ENCODE data around the gene NOXA1. TPM values are rescaled to one million over a fixed set of nuclear protein-coding genes. Genes with fewer than 3 reads are reported as not detected.

The NOXA1 gene, protein sequence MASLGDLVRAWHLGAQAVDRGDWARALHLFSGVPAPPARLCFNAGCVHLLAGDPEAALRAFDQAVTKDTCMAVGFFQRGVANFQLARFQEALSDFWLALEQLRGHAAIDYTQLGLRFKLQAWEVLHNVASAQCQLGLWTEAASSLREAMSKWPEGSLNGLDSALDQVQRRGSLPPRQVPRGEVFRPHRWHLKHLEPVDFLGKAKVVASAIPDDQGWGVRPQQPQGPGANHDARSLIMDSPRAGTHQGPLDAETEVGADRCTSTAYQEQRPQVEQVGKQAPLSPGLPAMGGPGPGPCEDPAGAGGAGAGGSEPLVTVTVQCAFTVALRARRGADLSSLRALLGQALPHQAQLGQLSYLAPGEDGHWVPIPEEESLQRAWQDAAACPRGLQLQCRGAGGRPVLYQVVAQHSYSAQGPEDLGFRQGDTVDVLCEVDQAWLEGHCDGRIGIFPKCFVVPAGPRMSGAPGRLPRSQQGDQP
- total RNA-seq (1 to 10 TPM in 3 of 4 donors, under 1 TPM in 1; 0.62 to 5.1 (median 2.5) TPM), polyA plus RNA-seq (1 to 10 TPM in 1 of 3 donors, under 1 TPM in 2; 0.43 to 1.0 (median 0.83) TPM)
- long read RNA-seq, donor 1, partial matches to known transcripts = 4 of 18 reads
- long read RNA-seq, donor 1, other reads (novel, unspliced or antisense) = 14 of 18 reads
- long read RNA-seq, donor 2, partial matches to known transcripts = 2 of 9 reads
- long read RNA-seq, donor 2, other reads (novel, unspliced or antisense) = 7 of 9 reads

DNA sequence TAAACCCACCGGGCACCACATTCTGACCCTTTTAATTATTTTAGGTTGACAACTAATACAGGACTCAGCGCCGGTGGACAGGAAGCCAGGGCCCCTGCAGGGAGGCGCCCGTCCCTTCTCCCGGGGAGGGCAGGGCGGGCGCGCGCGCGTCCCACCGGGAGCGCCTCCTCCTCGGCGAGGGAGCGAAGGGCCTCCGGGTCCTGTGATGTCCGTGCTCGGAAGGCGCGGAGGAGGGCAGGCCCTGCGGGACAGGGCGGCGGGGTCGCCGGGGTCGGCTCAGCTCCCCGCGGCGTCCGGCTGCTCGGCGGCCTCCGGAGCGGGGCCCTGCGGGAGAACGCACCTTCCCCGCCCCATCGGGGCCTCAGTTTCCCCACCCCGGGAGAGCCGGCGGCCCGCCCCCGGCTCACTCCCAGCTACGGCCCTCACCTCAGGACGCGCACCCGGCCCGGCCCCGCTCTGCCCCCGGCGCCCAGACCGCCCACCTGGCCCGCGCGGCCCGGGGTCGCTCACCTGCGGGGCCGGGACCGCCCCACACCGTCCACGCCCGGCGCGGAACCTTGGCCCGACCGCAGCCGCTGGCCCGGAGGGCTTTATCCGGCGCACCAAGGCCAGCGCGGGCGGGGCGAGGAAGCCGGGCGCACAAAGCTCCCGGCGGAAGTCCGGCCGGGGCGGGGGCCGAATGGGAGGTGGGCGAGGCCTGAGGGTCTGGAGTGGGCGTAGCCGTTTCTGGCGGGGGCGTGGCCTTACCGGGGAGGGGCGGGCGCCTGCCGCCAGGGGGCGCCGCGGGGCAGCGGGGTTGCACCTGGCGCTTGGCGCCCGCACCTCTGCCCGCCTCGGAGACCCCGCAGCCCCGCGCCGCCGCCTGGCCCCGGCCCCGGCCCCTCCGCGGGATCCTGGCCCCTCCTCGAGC lies at the start of gene NOXA1, which contains the start of gene EXD3:
Gene NOXA1, plus strand, starts transcription at position 790 of the 910 bp plus-strand sequence. CDS start 137 bp downstream, outside the sequence.
Gene EXD3, minus strand, starts transcription at position 559 of the 910 bp plus-strand sequence. CDS start 27,805 bp downstream, outside the sequence.
- DNase-seq = peak; percentile 94 to 98
- TF ChIP-seq, protein P1, sequence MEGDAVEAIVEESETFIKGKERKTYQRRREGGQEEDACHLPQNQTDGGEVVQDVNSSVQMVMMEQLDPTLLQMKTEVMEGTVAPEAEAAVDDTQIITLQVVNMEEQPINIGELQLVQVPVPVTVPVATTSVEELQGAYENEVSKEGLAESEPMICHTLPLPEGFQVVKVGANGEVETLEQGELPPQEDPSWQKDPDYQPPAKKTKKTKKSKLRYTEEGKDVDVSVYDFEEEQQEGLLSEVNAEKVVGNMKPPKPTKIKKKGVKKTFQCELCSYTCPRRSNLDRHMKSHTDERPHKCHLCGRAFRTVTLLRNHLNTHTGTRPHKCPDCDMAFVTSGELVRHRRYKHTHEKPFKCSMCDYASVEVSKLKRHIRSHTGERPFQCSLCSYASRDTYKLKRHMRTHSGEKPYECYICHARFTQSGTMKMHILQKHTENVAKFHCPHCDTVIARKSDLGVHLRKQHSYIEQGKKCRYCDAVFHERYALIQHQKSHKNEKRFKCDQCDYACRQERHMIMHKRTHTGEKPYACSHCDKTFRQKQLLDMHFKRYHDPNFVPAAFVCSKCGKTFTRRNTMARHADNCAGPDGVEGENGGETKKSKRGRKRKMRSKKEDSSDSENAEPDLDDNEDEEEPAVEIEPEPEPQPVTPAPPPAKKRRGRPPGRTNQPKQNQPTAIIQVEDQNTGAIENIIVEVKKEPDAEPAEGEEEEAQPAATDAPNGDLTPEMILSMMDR (IDR thresholded peaks at IDR 0.05) = peak; percentile 72

DNA sequence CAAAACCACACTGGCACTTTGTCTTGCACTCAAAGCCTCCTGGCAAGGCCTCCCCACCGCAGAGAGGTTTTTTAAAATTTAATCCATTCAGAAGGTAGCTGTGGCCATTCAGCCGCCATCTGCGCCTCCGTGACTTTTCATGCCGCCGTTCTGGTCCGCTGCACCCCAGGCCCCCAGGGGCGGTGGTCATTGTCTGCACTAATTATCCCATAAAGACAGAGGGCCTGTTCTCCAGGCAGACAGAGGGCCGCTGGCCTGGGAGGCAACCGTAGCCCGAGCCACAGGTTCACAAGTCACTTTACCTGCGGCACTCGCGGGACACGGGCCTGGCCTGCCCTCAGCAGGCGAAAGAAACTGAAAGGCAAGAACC lies 49.6 kb upstream of the NOXA1 start:
- Histone ChIP-seq H3K4me1 (no peaks in the 10 kb centered on the region), H3K36me3 (ENCODE audit: insufficient read depth in 1 of 2, low read depth in 1 of 2) (peaks cover 0 to 10% of the 10 kb centered on the region in 2 donors), H3K27me3 (ENCODE audit: insufficient read depth in 3 of 3, low read length in 2 of 3) (no peaks in the 10 kb centered on the region), H3K4me3 (no peak overlapping the region), H3K27ac (no peak overlapping the region), H3K9me3 (no peaks in the 10 kb centered on the region)
- peak in 1 of 2 donors; percentile 46 for DNase-seq
- TF ChIP-seq, protein P1 (IDR thresholded peaks at IDR 0.05) = no peak
- intact Hi-C loops (cut with DNase I) = no loop called here
- 90 to 94% (median 91%) methylated on average over 16 of the region's 16 CpGs for WGBS, 3 donors
- ATAC-seq = no peak

More for the DNA sequence above, at the start of gene NOXA1, which contains the start of gene EXD3:
- H3K27ac ChIP-seq = peak within 1 kb of the TSS; percentile 83
- intact Hi-C loops (cut with DNase I) = loop anchor here in 1 of 2 donors (5.0 kb wide), 1 partner anchor 99 kb away; no protein-coding TSS in a partner anchor
- H3K27me3 ChIP-seq (ENCODE audit: insufficient read depth in 3 of 3, low read length in 2 of 3) = no peaks in the 10 kb centered on the region
- H3K4me3 ChIP-seq = peak within 1 kb of the TSS; percentile 97
- H3K4me1 ChIP-seq = peaks cover 24% of the 10 kb centered on the region
- WGBS, 3 donors = 1 to 2% (median 1%) methylated on average over 39 to 113 of the region's 113 CpGs
- H3K9me3 ChIP-seq = no peaks in the 10 kb centered on the region
- peaks cover 0 to 4% of the 10 kb centered on the region in 2 donors for H3K36me3 ChIP-seq (ENCODE audit: insufficient read depth in 1 of 2, low read depth in 1 of 2)
- peak; percentile 92 to 97 (median 96) for ATAC-seq

DNA sequence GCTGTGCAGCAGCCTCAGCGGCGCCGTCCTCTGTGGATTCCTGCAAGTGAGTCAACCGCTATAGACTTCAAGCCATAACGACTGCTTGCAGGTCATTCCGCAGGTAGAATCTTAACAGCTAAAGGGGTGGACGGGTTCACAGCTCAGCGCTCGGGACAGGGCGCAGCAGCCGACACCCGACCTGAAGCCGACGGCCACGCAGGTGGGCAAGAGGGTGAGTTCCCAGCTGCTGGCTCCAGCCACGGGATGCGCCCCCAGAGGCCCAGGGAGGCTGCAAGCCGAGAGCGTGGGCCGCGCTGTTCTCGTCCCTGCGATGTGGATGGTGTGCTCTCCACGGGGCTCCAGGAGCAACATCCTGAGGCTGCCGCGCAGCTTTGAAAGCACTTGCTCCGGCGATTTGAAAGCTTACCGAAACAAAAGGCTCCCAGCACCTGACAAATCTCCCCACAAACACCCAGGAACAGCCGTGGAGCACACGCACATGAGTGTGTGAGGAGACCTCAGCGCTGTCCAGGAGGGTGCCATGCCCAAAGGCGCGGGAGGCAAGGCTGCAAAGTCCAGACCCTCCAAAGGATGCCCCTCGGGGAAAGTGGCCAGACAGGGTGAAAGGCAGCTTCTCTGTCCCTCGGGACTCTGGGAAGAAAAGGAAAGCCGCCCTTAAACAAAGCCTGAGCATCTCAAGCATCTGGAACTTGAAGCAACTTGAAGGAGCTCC lies 48.9 kb upstream of the NOXA1 start:
- Histone ChIP-seq H3K27me3 (ENCODE audit: insufficient read depth in 3 of 3, low read length in 2 of 3) (no peaks in the 10 kb centered on the region), H3K4me3 (no peak overlapping the region), H3K27ac (no peak overlapping the region), H3K4me1 (no peaks in the 10 kb centered on the region), H3K9me3 (no peaks in the 10 kb centered on the region), H3K36me3 (ENCODE audit: insufficient read depth in 1 of 2, low read depth in 1 of 2) (peaks cover 0 to 10% of the 10 kb centered on the region in 2 donors)
- ATAC-seq = no peak
- peak in 1 of 2 donors; percentile 42 for DNase-seq
- intact Hi-C loops (cut with DNase I) = no loop called here
- WGBS, 3 donors = 91 to 95% (median 93%) methylated on average over 37 of the region's 37 CpGs
- TF ChIP-seq, protein P1 (IDR thresholded peaks at IDR 0.05) = no peak
